NCI-H345 (cell line): Measurements from ENCODE around the gene MEN1.

Experiments
- DNase-seq: peaks from one replicate; lab custom pipeline; 2025; lab: John Stamatoyannopoulos, UW

Gene MEN1

GRCh38 chr11:64801561-64802369, 8.6 kb downstream of the MEN1 start:
- DNase-seq = no peak

GRCh38 chr11:64801158-64801464, 9.2 kb downstream of the MEN1 start:
- no peak for DNase-seq

DNA sequence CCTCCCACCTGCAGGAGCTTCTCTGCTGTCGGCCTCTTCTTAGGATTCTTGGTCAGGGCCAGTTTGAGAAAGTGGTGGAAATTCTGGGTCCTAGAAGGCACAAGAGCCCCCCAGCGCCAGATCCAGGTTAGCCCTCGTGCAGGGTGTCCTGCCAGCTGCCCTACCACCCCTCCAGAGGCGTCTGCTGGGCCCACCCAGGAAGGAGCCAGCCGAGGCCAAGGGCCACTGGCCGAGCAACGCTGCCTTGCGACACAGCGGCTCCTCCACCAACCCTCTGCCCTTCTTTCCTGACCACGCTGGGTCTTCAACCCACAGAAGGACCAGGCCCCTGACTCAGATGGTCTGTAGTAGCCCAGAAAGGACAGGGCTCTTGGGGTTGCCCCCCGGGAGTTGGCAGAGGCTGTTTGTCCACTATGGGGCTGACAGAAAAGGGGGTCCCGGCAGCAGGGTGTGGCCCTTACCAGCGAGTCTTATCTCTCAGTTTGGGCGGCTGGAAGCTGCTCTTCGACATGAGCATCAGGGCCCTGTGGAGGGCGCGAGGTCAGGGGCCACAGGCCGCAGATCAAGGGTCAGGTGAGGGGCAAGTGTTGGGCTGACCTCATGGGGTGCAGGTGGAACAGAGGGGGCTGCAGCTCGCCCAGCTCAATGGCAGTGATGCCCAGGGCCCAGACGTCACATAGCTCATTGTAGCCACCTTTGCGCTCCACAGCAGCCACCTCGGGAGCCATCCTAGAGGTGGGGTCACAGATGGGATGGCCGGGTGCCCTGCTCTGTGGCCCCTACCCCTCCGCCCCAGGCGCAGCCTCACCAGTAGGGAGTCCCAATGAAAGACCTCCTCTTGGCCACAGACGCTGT, 9.8 kb downstream of the MEN1 start:
- no peak for DNase-seq

- DNase-seq = peak; percentile 24
Measured at GRCh38 chr11:64799623-64800302, 10.6 kb downstream of the MEN1 start.

DNA sequence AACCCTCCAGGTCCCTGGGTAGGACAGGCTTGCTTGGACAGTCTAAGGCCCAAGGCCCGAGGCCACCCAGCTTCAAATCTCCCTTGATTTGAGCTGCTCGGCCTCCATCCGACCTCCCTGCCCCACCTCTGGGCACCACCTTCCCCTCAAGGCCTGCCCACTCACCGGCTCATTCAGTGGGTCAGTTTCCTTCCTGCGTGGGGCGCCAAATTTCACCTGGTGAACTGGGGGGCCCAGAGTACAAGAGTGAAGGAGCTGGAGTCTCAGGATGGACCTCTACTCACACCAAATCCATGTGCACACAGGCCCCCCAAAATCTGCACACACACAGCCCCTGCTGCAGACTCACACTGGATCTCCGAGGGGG, 11.1 kb downstream of the MEN1 start:
- DNase-seq = no peak

DNA sequence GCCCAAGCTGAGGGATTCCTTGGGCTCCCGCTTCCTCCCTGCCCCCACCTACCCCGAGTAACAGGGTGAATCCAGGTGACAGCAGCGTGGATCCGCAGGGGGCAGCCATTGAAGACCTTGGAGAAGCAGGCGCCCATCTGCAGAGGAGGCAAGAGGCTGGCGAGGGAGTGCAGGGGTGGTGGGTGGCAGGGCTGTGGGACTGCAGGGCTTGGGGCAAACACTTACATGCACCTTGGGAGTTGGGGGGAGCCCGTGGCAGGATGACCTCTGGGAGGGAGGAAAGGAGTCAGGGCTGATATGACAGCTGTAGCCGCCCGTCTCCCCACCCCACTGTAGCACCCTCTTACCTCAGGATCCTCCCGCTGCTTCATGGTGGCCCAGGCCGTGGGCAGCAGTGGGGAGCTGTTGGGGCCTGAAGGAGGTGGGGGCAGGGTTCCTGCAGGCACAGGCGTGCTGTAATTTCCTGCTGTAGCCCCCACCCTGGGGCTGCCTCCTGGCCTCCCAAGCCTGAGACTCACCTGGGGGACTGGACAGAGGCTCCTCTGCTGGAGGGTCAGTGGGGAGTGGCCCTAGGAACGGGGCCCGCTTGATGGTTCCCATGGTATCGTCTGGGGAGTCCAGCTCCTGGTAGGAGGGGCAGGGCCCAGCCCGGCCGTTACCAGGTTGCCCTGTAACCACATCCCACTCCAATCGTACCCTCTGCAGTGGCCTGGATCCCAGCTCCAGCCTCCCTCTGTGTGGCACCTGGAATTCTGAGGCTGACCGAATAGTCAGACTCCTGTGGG, 13.4 kb downstream of the MEN1 start:
- DNase-seq = no peak

DNA sequence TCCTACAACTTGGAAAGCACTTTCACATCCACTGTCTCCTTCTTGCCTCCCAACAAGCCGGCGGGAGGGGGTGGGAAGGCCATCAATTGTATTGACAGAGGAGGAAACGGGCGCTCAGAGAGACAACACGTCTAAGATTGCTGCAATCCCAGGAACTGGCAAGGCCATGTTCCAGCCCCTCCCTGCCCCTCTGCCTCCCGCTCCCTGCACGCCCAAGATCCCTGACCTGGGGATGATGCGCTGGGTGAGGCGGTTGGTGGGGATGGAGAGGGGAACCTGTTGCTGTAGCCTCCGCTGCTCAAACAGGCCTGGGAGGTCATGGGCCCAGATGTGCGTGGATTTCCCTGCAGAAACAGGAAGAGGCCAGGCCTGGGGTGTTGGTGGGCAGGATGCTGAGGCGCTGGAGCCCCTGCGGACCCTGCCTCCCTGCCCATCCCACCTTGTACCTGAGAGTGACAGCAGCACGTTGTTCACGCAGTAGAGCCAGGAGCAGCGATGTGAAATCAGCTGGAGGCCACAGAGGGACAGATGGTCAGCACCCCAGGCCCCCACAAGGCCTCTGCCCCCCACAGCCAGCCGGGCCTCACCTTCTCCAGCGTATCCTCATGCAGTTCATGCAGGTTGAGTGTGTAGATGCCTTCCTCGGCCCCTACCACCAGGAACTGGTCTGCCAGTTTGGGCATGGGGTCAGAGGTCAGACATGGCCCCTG, 14.1 kb downstream of the MEN1 start:
- no peak for DNase-seq

GRCh38 chr11:64794526-64794925, 15.8 kb downstream of the MEN1 start:
- DNase-seq = no peak

GRCh38 chr11:64793271-64794160, 16.8 kb downstream of the MEN1 start:
- DNase-seq = no peak

DNA sequence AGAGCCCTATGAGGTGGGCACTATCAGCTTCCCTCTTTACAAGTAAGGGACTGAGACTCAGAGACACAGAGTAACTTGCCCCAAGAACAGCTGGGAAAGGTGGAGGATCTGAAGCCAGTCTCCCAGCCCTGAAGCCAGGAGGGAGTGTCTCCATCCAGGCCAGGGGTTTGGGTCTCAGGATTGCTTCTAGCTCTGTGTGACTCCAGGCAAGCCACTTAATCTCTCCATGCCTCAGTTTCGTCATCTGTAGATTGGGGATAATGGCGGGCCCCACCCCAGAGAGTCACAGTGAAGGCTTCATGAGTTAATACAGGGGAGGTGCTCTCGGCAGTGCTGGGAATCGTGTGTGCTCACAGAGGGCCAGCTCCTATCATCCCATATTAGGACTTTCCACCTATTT, 17.9 kb downstream of the MEN1 start:
- DNase-seq = no peak

DNA sequence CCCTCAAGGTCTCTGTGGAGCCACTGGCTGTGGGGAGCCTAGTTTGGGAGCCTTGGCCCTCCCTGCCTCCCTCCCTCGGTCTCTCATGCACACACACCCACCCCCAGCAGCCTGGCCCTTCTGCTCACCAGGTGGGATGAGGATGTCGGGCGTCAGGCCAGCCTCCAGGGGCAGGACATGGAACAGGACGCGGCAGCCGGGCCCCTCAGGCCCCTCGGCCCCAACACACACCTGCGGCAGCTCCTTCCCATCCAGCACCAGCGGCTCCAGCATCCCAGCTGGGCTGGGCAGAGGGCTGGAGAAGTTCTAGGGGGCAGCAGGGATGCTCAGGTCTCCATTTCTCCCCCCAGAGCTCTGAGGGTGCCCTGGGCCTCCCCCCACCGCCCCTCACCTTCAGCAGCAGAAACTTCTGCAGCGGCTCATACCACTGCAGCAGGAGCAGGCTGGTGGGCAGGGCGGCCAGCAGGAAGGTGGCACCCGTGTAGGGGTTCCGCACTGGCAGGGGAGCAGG, 18.5 kb downstream of the MEN1 start:
- no peak for DNase-seq

- DNase-seq = no peak
Measured at GRCh38 chr11:64790205-64791095, 19.9 kb downstream of the MEN1 start.

DNA sequence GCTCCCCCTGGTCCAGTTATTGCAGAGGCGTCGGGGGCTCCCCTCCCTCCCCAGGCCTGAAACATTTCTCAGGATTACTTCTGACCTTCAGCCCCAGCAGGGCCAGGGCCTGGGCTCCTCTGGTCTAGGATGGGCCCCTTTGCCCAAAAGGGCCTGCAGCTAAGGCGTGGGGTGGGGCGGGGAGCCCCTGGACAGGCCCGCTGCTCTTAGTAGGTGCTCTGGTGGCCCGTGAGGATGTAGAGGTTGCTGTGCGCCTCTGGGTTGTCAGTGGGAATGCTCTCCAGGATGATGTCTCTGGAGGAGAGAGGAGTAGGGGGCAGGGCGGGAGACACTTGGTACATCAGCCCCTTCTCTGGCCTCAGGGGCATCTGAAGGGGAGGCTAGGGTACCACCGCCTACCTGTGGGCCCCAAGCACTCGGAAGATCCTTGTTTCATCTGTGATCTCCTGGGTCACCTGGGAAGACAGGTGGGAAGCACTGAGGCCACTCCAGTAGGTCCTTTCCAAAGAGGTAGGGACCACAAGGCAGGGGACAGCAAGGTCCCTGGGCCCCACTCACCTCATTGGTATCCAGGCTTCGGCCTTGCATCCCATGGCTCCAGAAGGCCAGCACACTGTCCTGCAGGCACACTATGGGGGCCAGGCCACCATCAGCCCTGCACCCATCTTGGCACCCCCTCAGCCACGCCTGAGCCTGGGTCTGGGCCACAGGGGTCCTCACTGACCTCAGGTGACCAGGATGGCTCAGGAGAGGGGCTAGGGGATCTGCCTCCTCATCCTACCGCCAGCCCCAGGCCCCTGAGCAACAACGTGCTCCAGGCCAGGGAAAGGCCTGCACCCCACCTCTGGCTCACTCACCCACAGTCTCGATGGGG, 20.8 kb downstream of the MEN1 start:
- no peak for DNase-seq

DNA sequence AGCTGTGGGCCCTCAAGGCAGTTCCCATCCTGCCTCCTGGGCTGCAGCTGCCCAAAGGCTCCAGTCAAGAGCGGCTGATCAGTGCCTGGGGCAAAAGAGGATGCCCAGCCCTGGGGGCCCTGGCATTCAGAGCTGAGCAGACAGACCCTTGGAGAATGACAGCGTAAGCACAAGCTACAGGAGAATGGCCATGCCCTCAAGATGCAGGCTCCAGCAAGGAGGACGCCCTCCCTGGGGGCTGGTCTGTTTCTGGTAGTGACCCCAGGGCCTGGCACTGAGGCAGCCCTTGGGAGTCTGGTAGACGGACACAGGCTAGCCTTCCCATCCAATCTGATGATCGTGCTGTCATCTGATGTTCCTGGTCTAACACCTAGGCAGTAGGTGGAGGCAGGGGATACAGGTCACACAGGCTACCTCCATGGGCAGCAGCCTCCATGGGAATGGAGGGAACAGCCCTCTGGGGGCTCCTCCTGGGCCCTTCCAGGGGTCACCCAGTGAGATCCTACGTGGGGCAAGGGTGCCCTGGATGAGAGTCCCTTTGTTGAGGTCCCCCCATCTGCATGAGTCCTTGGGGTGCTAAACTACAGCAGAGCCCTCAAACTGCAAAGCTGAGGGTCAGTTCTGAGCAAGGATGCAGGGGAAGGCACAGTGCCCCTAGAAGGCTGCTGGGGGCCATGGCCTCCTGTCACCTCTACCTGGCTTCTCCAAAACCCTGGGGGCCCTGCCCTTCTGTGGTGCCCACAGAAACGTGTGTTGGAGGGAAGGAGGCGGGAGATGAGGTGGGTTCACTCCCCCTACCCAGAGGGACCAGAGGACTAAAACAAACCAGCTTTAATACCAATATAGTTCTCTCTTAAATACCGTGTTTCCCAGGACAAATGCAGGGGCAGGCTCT, 21.8 kb downstream of the MEN1 start:
- DNase-seq = no peak

- DNase-seq = no peak
Measured at GRCh38 chr11:64787526-64788320, 22.6 kb downstream of the MEN1 start.

GRCh38 chr11:64786308-64786707, 24.0 kb downstream of the MEN1 start:
- DNase-seq = no peak
